Measurements from ENCODE around the gene ADAMTSL5. TPM values are rescaled to one million over a fixed set of nuclear protein-coding genes. Genes with fewer than 3 reads are reported as not detected.

The ADAMTSL5 gene
- total and polyA plus RNA-seq, 2 of the 13 experiments (the other 11 are each of a cell fraction or from before 2014, with no cell fraction given): 0.60 to 2.7 TPM

DNA sequence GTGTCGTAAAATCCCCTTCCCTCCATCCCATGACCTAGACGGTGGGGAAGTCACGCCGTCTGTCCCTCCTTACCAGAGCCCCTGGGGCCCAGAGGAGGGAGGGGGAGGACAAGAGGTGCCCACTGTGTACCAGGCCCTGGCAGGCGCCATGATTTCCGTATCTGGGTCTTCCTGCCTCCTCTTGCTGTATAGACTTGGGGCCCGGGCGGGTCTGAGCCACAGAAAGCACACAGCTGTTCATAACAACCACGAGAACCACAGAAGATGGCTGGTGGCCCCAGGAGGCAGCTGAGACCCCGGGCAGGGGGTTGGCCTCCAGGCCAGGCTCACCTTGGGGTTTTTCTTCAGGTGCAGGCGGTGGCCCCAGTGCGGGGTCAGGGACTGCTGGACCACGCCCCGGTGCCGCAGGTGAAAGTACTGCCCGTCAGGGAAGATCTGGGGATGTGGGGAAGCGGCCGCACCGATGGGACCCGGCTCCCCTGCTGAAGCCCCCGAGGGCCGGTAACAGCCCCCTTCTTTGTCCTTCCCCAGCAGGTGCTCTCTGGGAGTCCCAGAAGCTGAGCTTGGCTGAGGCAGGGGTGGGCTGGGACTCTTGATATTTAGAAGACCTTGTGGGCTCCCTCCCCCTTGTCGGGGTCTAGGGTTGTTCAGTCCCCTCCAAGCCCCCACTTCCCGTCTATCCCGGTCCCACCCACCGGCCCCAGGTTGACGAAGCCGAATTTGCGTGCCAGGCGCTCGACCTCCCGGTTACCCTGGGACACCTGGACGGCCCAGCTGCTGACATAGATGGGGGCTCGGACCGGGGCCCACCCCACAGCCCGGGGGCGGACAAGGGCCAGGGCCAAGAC is 23.1 kb downstream of the ADAMTSL5 start (continued):
- peak; percentile 58; the same call in 1 of the 2 replicates for TF ChIP-seq ZNF230 (CRISPR knock-in tag; IDR thresholded peaks at IDR 0.05)
- TF ChIP-seq ZNF124 (CRISPR knock-in tag; IDR thresholded peaks at IDR 0.05): no peak
- TF ChIP-seq ZNF333 (CRISPR knock-in tag; IDR thresholded peaks at IDR 0.05; ENCODE audit: borderline replicate concordance): peak; percentile 73; the same call in 1 of the 2 replicates
- no peak for TF ChIP-seq ZSCAN9 (CRISPR knock-in tag; IDR thresholded peaks at IDR 0.05; ENCODE audit: borderline replicate concordance)
- TF ChIP-seq, protein P1, sequence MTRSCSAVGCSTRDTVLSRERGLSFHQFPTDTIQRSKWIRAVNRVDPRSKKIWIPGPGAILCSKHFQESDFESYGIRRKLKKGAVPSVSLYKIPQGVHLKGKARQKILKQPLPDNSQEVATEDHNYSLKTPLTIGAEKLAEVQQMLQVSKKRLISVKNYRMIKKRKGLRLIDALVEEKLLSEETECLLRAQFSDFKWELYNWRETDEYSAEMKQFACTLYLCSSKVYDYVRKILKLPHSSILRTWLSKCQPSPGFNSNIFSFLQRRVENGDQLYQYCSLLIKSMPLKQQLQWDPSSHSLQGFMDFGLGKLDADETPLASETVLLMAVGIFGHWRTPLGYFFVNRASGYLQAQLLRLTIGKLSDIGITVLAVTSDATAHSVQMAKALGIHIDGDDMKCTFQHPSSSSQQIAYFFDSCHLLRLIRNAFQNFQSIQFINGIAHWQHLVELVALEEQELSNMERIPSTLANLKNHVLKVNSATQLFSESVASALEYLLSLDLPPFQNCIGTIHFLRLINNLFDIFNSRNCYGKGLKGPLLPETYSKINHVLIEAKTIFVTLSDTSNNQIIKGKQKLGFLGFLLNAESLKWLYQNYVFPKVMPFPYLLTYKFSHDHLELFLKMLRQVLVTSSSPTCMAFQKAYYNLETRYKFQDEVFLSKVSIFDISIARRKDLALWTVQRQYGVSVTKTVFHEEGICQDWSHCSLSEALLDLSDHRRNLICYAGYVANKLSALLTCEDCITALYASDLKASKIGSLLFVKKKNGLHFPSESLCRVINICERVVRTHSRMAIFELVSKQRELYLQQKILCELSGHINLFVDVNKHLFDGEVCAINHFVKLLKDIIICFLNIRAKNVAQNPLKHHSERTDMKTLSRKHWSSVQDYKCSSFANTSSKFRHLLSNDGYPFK (CRISPR knock-in tag; IDR thresholded peaks at IDR 0.05; ENCODE audit: borderline replicate concordance): 0 out of 2 replicates have a peak, but pooled peaks have one; percentile 35
- 0 out of 2 replicates have a peak, but pooled peaks have one; percentile 42 for TF ChIP-seq ZNF782 (CRISPR knock-in tag; IDR thresholded peaks at IDR 0.05; ENCODE audit: borderline replicate concordance)
- TF ChIP-seq ZBTB2 (CRISPR knock-in tag; IDR thresholded peaks at IDR 0.05; ENCODE audit: low read depth): no peak
- peak; percentile 82; the same call in 1 of the 2 replicates for TF ChIP-seq KDM5B (CRISPR knock-in tag; IDR thresholded peaks at IDR 0.05; ENCODE audit: borderline replicate concordance)
- TF ChIP-seq ZNF414 (CRISPR knock-in tag; IDR thresholded peaks at IDR 0.05): no peak
- no peak for TF ChIP-seq ZNF841 (CRISPR knock-in tag; IDR thresholded peaks at IDR 0.05; ENCODE audit: borderline replicate concordance)
- TF ChIP-seq GFI1 (CRISPR knock-in tag; IDR thresholded peaks at IDR 0.05; ENCODE audit: borderline replicate concordance): 0 out of 2 replicates have a peak, but pooled peaks have one; percentile 66
- TF ChIP-seq ZNF343 (CRISPR knock-in tag; IDR thresholded peaks at IDR 0.05): no peak
- TF ChIP-seq, protein P2, sequence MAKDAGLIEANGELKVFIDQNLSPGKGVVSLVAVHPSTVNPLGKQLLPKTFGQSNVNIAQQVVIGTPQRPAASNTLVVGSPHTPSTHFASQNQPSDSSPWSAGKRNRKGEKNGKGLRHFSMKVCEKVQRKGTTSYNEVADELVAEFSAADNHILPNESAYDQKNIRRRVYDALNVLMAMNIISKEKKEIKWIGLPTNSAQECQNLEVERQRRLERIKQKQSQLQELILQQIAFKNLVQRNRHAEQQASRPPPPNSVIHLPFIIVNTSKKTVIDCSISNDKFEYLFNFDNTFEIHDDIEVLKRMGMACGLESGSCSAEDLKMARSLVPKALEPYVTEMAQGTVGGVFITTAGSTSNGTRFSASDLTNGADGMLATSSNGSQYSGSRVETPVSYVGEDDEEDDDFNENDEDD (CRISPR knock-in tag; IDR thresholded peaks at IDR 0.05; ENCODE audit: borderline replicate concordance): no peak
- no peak for TF ChIP-seq ZNF180 (CRISPR knock-in tag; IDR thresholded peaks at IDR 0.05; ENCODE audit: borderline replicate concordance, low read depth)
- no peak for TF ChIP-seq ZNF660 (CRISPR knock-in tag; IDR thresholded peaks at IDR 0.05; ENCODE audit: borderline replicate concordance, low read depth)
- no peak for TF ChIP-seq CERS6 (CRISPR knock-in tag; IDR thresholded peaks at IDR 0.05)
- peak; percentile 86 for TF ChIP-seq ZFX (CRISPR knock-in tag; IDR thresholded peaks at IDR 0.05; ENCODE audit: low read depth)
- TF ChIP-seq NFRKB (IDR thresholded peaks at IDR 0.05): no peak
- no peak for TF ChIP-seq ZNF570 (CRISPR knock-in tag; IDR thresholded peaks at IDR 0.05; ENCODE audit: borderline replicate concordance)
- TF ChIP-seq, protein P3, sequence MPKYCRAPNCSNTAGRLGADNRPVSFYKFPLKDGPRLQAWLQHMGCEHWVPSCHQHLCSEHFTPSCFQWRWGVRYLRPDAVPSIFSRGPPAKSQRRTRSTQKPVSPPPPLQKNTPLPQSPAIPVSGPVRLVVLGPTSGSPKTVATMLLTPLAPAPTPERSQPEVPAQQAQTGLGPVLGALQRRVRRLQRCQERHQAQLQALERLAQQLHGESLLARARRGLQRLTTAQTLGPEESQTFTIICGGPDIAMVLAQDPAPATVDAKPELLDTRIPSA (CRISPR knock-in tag; IDR thresholded peaks at IDR 0.05; ENCODE audit: borderline replicate concordance): 0 out of 2 replicates have a peak, but pooled peaks have one; percentile 14

Data from HepG2 (cell line).